A549 treated with RU486 at 1 μM for 4 hours (cell line): ENCODE data around the gene ADH5. TPM values are rescaled to one million over a fixed set of nuclear protein-coding genes. Genes with fewer than 3 reads are reported as not detected.

Source experiments
- total RNA-seq: library from RNA; stranded (reverse); fragments of 200-300 nt; extraction: Qiagen RNA extraction; gene quantifications from 5 replicates; pipeline ENCODE4 v1.2.3, GENCODE V29; 2022; ENCODE audit warnings: low read depth

The ADH5 gene
- 101 to 136 TPM (median 114 TPM) in 5 replicates for total RNA-seq

DNA sequence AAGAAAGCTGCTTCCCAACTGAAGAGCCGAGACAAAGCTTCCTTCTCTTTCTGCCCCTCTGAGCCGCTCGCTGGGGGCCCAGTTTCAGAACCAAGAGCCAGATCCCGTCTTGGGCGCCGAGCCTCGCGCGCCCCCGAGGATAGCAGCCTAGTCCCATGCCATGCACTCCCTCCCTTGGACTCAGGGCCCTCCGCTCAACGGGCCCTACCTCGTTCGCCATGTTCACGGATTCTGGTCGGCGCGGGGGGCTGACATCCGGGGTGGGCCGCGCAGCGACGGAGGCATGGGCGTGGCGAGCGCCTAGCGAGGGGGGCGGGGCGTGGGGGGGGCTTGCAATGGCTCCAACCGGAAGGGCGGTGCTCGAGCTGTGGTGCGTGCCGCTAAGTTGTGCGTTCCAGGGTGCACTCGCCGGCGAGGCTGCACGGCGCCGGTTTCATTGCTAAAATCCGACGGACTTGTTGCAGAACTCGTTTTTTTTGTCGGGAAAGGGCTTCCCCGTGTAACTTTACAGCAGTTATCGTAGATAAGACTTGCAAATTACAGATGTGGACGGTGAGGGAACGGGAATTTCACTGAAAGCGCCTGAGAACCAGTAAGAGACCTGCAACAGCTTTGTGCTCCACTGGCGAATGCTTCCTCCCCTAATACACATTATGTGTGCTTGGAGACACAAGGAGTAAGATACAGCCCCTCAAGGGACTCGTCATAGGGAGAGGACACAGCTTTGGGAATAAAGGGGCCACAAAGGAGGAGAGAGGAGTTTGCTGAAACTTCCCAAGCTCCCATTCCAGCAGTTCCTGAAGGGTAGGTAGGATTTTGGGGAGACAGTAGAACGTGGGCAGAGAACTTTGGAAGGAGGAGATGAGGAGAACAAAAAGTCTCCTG lies at the start of gene ADH5:
Gene ADH5 (minus strand): TSS at position 308 of the 885 bp plus-strand sequence. CDS start 88 bp downstream, at position 220.

Other genes starting within 250 kb of the ADH5 start
- gene EIF4E, start 159.7 kb downstream of the ADH5 start, total RNA-seq = 81.6 to 184 TPM (median 86.5 TPM) in 5 replicates
- gene METAP1, start 93.1 kb downstream of the ADH5 start, total RNA-seq = 40.8 to 59.7 TPM (median 49.2 TPM) in 5 replicates
- not detected in 5 replicates for gene ADH4, start 55.5 kb upstream of the ADH5 start, total RNA-seq
- 0.09 TPM in 1 of 5 replicates, not detected in the others for gene ADH6, start 130.5 kb upstream of the ADH5 start, total RNA-seq
- not detected in 5 replicates for gene ADH1A, start 202.2 kb upstream of the ADH5 start, total RNA-seq
- not detected in 5 replicates for gene ADH1B, start 232.6 kb upstream of the ADH5 start, total RNA-seq